ENCODE results near the gene ARID5A. TPM values are rescaled to one million over a fixed set of nuclear protein-coding genes. Genes with fewer than 3 reads are reported as not detected.

ARID5A gene
- total and polyA plus RNA-seq, 9 of the 15 experiments (the other 6 are each of a cell fraction or from before 2014, with no cell fraction given), result 0.14 to 12.5 (median 3.0) TPM

- TF ChIP-seq, protein P1, sequence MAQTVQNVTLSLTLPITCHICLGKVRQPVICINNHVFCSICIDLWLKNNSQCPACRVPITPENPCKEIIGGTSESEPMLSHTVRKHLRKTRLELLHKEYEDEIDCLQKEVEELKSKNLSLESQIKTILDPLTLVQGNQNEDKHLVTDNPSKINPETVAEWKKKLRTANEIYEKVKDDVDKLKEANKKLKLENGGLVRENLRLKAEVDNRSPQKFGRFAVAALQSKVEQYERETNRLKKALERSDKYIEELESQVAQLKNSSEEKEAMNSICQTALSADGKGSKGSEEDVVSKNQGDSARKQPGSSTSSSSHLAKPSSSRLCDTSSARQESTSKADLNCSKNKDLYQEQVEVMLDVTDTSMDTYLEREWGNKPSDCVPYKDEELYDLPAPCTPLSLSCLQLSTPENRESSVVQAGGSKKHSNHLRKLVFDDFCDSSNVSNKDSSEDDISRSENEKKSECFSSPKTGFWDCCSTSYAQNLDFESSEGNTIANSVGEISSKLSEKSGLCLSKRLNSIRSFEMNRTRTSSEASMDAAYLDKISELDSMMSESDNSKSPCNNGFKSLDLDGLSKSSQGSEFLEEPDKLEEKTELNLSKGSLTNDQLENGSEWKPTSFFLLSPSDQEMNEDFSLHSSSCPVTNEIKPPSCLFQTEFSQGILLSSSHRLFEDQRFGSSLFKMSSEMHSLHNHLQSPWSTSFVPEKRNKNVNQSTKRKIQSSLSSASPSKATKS (CRISPR knock-in tag; IDR thresholded peaks at IDR 0.05), result no peak
- TF ChIP-seq ZNF217 (CRISPR knock-in tag; IDR thresholded peaks at IDR 0.05) (no peak), ZNF699 (CRISPR knock-in tag; IDR thresholded peaks at IDR 0.05; ENCODE audit: insufficient replicate concordance) (no peak), ZNF197 (CRISPR knock-in tag; IDR thresholded peaks at IDR 0.05; ENCODE audit: low read depth) (no peak), GABPB1 (CRISPR knock-in tag; IDR thresholded peaks at IDR 0.05) (peak; percentile 31; the same call in 1 of the 2 replicates), NRF1 (conservative IDR thresholded peaks at IDR 0.05 in 1 of 2, IDR thresholded peaks at IDR 0.05 in 1 of 2) (no peak), NEUROD1 (IDR thresholded peaks at IDR 0.05; ENCODE audit: borderline replicate concordance, low read depth, low read length, partially characterized antibody) (peak; percentile 42), CSDE1 (IDR thresholded peaks at IDR 0.05) (no peak), KLF1 (tag; IDR thresholded peaks at IDR 0.05) (no peak), SRSF1 (IDR thresholded peaks at IDR 0.05; ENCODE audit: low read depth, low read length) (no peak), KAT7 (CRISPR knock-in tag; IDR thresholded peaks at IDR 0.05; ENCODE audit: borderline replicate concordance) (no peak), ZNF780A (CRISPR knock-in tag; IDR thresholded peaks at IDR 0.05) (no peak), PHF21A (IDR thresholded peaks at IDR 0.05; ENCODE audit: borderline replicate concordance, low read depth) (no peak), NFIX (CRISPR knock-in tag; IDR thresholded peaks at IDR 0.05; ENCODE audit: low read depth) (no peak), USF2 (CRISPR knock-in tag; IDR thresholded peaks at IDR 0.05) (peak; percentile 7; the same call in 1 of the 2 replicates), E2F6 (IDR thresholded peaks at IDR 0.05; ENCODE audit: borderline replicate concordance in 1 of 2, extremely low read depth in 1 of 2, insufficient read depth in 1 of 2, insufficient read length in 1 of 2, low read depth in 1 of 2, low read length in 1 of 2, poor library complexity in 1 of 2, severe bottlenecking in 1 of 2) (peak in 1 of 2 experiments; percentile 84), E2F3 (CRISPR knock-in tag; IDR thresholded peaks at IDR 0.05) (no peak), SMC3 (conservative IDR thresholded peaks at IDR 0.05; ENCODE audit: insufficient read depth, low read depth, low read length) (peak; percentile 80), SAFB (IDR thresholded peaks at IDR 0.05; ENCODE audit: borderline replicate concordance, low read depth, low read length) (0 out of 2 replicates have a peak, but pooled peaks have one; percentile 34), IRF1 (CRISPR knock-in tag; IDR thresholded peaks at IDR 0.05; ENCODE audit: borderline replicate concordance) (no peak), JUNB (CRISPR knock-in tag; conservative IDR thresholded peaks at IDR 0.05) (no peak)
- TF ChIP-seq, protein P2, sequence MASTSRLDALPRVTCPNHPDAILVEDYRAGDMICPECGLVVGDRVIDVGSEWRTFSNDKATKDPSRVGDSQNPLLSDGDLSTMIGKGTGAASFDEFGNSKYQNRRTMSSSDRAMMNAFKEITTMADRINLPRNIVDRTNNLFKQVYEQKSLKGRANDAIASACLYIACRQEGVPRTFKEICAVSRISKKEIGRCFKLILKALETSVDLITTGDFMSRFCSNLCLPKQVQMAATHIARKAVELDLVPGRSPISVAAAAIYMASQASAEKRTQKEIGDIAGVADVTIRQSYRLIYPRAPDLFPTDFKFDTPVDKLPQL (IDR thresholded peaks at IDR 0.05; ENCODE audit: extremely low read depth, insufficient read length), result no peak
Measured at GRCh38 chr2:96549967-96550786, 13.6 kb downstream of the ARID5A start (continued).
